ENCODE measurements around the gene RND2. TPM values are rescaled to one million over a fixed set of nuclear protein-coding genes. Genes with fewer than 3 reads are reported as not detected.
"Not testable (repeated sequence)": the region's sequence is repeated elsewhere in the genome, so short reads cannot be mapped to it uniquely, and the experiment has no call there.

The RND2 gene
- total RNA-seq = 1 to 10 TPM in 3 of 4 donors, under 1 TPM in 1; 0.79 to 2.1 (median 1.8) TPM

- peak; percentile 93 to 94 for DNase-seq (ENCODE audit: low spot score in 2 of 2)
- TF ChIP-seq EP300 (IDR thresholded peaks at IDR 0.05) (no peak), POLR2A (IDR thresholded peaks at IDR 0.05) (no peak), POLR2AphosphoS5 (IDR thresholded peaks at IDR 0.05) (peak in 1 of 3 donors; percentile 35)
- TF ChIP-seq, protein P1, sequence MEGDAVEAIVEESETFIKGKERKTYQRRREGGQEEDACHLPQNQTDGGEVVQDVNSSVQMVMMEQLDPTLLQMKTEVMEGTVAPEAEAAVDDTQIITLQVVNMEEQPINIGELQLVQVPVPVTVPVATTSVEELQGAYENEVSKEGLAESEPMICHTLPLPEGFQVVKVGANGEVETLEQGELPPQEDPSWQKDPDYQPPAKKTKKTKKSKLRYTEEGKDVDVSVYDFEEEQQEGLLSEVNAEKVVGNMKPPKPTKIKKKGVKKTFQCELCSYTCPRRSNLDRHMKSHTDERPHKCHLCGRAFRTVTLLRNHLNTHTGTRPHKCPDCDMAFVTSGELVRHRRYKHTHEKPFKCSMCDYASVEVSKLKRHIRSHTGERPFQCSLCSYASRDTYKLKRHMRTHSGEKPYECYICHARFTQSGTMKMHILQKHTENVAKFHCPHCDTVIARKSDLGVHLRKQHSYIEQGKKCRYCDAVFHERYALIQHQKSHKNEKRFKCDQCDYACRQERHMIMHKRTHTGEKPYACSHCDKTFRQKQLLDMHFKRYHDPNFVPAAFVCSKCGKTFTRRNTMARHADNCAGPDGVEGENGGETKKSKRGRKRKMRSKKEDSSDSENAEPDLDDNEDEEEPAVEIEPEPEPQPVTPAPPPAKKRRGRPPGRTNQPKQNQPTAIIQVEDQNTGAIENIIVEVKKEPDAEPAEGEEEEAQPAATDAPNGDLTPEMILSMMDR (IDR thresholded peaks at IDR 0.05) = peak; percentile 66 to 70
- Histone ChIP-seq H3K27ac (peak within 1 kb of the TSS; percentile 49), H3K27me3 (no peaks in the 10 kb centered on the region), H3K9me3 (no peaks in the 10 kb centered on the region), H3K36me3 (no peaks in the 10 kb centered on the region), H3K4me3 (peak within 1 kb of the TSS; percentile 48), H3K4me1 (peaks cover 38% of the 10 kb centered on the region)
- WGBS = under 1% methylated on average over 40 of the region's 61 CpGs
These were observed at the start of gene RND2 for GRCh38 chr17:43024407-43025289. RND2 (plus strand) TSS chr17:43025231; CDS start chr17:43025348, 117 bp downstream.

- peaks cover 6% of the 10 kb centered on the region for H3K4me1 ChIP-seq
- H3K27me3 ChIP-seq = no peaks in the 10 kb centered on the region
- 45% methylated on average over 2 of the region's 2 CpGs for WGBS
- H3K36me3 ChIP-seq = no peaks in the 10 kb centered on the region
- H3K27ac ChIP-seq = no peak overlapping the region
- DNase-seq (ENCODE audit: low spot score in 2 of 2) = no peak
- TF ChIP-seq, protein P1 (IDR thresholded peaks at IDR 0.05) = no peak
- TF ChIP-seq POLR2AphosphoS5 (IDR thresholded peaks at IDR 0.05) (no peak), EP300 (IDR thresholded peaks at IDR 0.05) (no peak), POLR2A (IDR thresholded peaks at IDR 0.05) (no peak)
- H3K9me3 ChIP-seq = no peaks in the 10 kb centered on the region
- H3K4me3 ChIP-seq = no peak overlapping the region
These were observed 49.8 kb upstream of the RND2 start for GRCh38 chr17:42975265-42975664.

GRCh38 chr17:42975701-42976100 is 49.3 kb upstream of the RND2 start:
- not testable (repeated sequence) for DNase-seq (ENCODE audit: low spot score in 2 of 2); H3K4me1 ChIP-seq; H3K9me3 ChIP-seq; H3K27ac ChIP-seq; H3K36me3 ChIP-seq; H3K27me3 ChIP-seq; H3K4me3 ChIP-seq
- 88% methylated on average over 16 of the region's 16 CpGs for WGBS

- peak within 1 kb of the TSS; percentile 63 for H3K4me3 ChIP-seq
- H3K27ac ChIP-seq = peak within 1 kb of the TSS; percentile 67
- no peaks in the 10 kb centered on the region for H3K27me3 ChIP-seq
- H3K36me3 ChIP-seq = no peaks in the 10 kb centered on the region
- H3K4me1 ChIP-seq = peaks cover 24% of the 10 kb centered on the region
- H3K9me3 ChIP-seq = no peaks in the 10 kb centered on the region
- WGBS = 41% methylated on average over 18 of the region's 21 CpGs
- no peak for DNase-seq (ENCODE audit: low spot score in 2 of 2)
- TF ChIP-seq, protein P1 (IDR thresholded peaks at IDR 0.05) = no peak
- TF ChIP-seq POLR2A (IDR thresholded peaks at IDR 0.05) (no peak), POLR2AphosphoS5 (IDR thresholded peaks at IDR 0.05) (no peak), EP300 (IDR thresholded peaks at IDR 0.05) (no peak)
These were observed 45.3 kb upstream of the RND2 start, which contains the start of gene PTGES3L for GRCh38 chr17:42979511-42980273. PTGES3L (minus strand) TSS chr17:42980080; CDS start chr17:42980053, 27 bp downstream.

GRCh38 chr17:42980274-42980765 is 44.7 kb upstream of the RND2 start, which contains the start of gene RUNDC1:
RUNDC1 (plus strand) TSS chr17:42980565; CDS start chr17:42980577, 12 bp downstream.
- Histone ChIP-seq H3K4me1 (peaks cover 24% of the 10 kb centered on the region), H3K4me3 (peak within 1 kb of the TSS; percentile 63), H3K27ac (peak within 1 kb of the TSS; percentile 67), H3K36me3 (peaks cover 4% of the 10 kb centered on the region), H3K27me3 (no peaks in the 10 kb centered on the region), H3K9me3 (no peaks in the 10 kb centered on the region)
- DNase-seq (ENCODE audit: low spot score in 2 of 2) = peak; percentile 96 to 97
- TF ChIP-seq POLR2A (IDR thresholded peaks at IDR 0.05) = no peak
- TF ChIP-seq POLR2AphosphoS5 (IDR thresholded peaks at IDR 0.05) = peak in 2 of 3 donors; percentile 6 to 60
- WGBS = under 1% methylated on average over 19 of the region's 39 CpGs
